Gastroesophageal sphincter (tissue), 4 donors: Measurements from ENCODE around the gene THAP4. TPM values are rescaled to one million over a fixed set of nuclear protein-coding genes. Genes with fewer than 3 reads are reported as not detected.

Experiments
- ATAC-seq: fragments of 150-250 bp; one replicate; pipeline ENCODE4 v1.9.1; 2016; ENCODE audit warnings: mild to moderate bottlenecking, moderate library complexity
- H3K27ac ChIP-seq, 4 donors: fragments of 200-600 bp; sonication (generic) in 3 of 4; 1 replicate in 3 of 4; 2 replicates in 1 of 4; pipeline ENCODE4 v1.5.1; 2016 to 2019
- H3K27me3 ChIP-seq: fragments of 200-600 bp; sonication (generic); one replicate; pipeline ENCODE4 v1.5.1; 2019
- H3K36me3 ChIP-seq, 2 donors: fragments of 200-600 bp; sonication (generic); one replicate each; pipeline ENCODE4 v1.5.1; 2019; ENCODE audit warnings: control low read depth in 1 of 2
- H3K4me1 ChIP-seq, 3 donors: fragments of 200-600 bp; sonication (generic); 1 replicate in 2 of 3; 2 replicates in 1 of 3; pipeline ENCODE4 v1.5.1; 2016 to 2019; ENCODE audit warnings: control low read depth in 2 of 3
- H3K4me3 ChIP-seq, 2 donors: fragments of 200-600 bp; sonication (generic); one replicate each; pipeline ENCODE4 v1.5.1; 2019; ENCODE audit warnings: mild to moderate bottlenecking in 1 of 2, moderate library complexity in 1 of 2
- H3K9me3 ChIP-seq, 3 donors: fragments of 200-600 bp; sonication (generic); one replicate each; pipeline ENCODE4 v1.5.1; 2017 to 2019; ENCODE audit warnings: control low read depth in 2 of 3
- CTCF ChIP-seq, 4 experiments: fragments of 200-600 bp in 2 of 4; fragments of 450-650 bp in 2 of 4; sonication (generic) in 1 of 4; IDR thresholded peaks; one replicate each; pipeline ENCODE4 v1.5.1; 2017 to 2019; ENCODE audit warnings: antibody characterized with exemption in 4 of 4, mild to moderate bottlenecking in 2 of 4, moderate library complexity in 2 of 4
- EP300 ChIP-seq: sonication (generic); formaldehyde crosslinking; IDR thresholded peaks from one replicate; pipeline ENCODE4 v1.6.1; 2017; ENCODE audit warnings: antibody characterized with exemption, mild to moderate bottlenecking
- POLR2A ChIP-seq, 2 donors: fragments of 450-650 bp; IDR thresholded peaks; one replicate each; pipeline ENCODE4 v1.6.1; 2017; ENCODE audit warnings: antibody characterized with exemption in 2 of 2, mild to moderate bottlenecking in 2 of 2, moderate library complexity in 1 of 2
- POLR2AphosphoS5 ChIP-seq: sonication (generic); formaldehyde crosslinking; IDR thresholded peaks from one replicate; pipeline ENCODE4 v1.6.1; 2017; ENCODE audit warnings: antibody characterized with exemption
- WGBS, 2 donors: methylation state at CpG; one replicate each; pipeline ENCODE4 v1.1.5; 2018; ENCODE audit warnings: low coverage in 1 of 2; 5-methylcytosine and 5-hydroxymethylcytosine counted together
- total RNA-seq, 4 donors: library from RNA; depleted of rRNA; stranded (reverse); fragments of >200 nt; gene quantifications; one replicate each; pipeline ENCODE4 v1.1.0, GENCODE V29; 2016

THAP4 gene
- 10 to 100 TPM; 36.0 to 68.4 (median 43.0) TPM for total RNA-seq

GRCh38 chr2:241637018-241637794 lies at the start of gene THAP4, which contains the start of gene ATG4B:
THAP4 (minus strand) TSS chr2:241637158; CDS start chr2:241637017, 141 bp downstream.
ATG4B (plus strand) TSS chr2:241637693; CDS start chr2:241637715, 22 bp downstream.
- peak; percentile 87 for ATAC-seq
- H3K27me3 ChIP-seq, result no peaks in the 10 kb centered on the region

GRCh38 chr2:241686324-241686649 lies 49.3 kb upstream of the THAP4 start:
- H3K27ac ChIP-seq, result peak overlapping the region; percentile 19 to 97 (median 90)
- H3K36me3 ChIP-seq, result peaks cover 0 to 24% of the 10 kb centered on the region in 2 donors
- peak; percentile 1 for ATAC-seq
- no peaks in the 10 kb centered on the region for H3K27me3 ChIP-seq
- H3K4me3 ChIP-seq, result peak overlapping the region; percentile 79 to 93
- no peak for TF ChIP-seq POLR2A (IDR thresholded peaks at IDR 0.05)
- TF ChIP-seq EP300, result no peak
- no peak for TF ChIP-seq CTCF (IDR thresholded peaks at IDR 0.05)
- peaks cover 0 to 49% (median 15%) of the 10 kb centered on the region in 3 donors for H3K4me1 ChIP-seq
- H3K9me3 ChIP-seq, result no peaks in the 10 kb centered on the region
- 0% methylated on average over 1 to 28 of the region's 37 CpGs for WGBS, 2 donors

More at GRCh38 chr2:241637018-241637794, at the start of gene THAP4, which contains the start of gene ATG4B:
- peaks cover 10 to 79% (median 34%) of the 10 kb centered on the region in 3 donors for H3K4me1 ChIP-seq
- 0% methylated on average over 11 of the region's 123 CpGs; no CpG with 5 or more reads in 1 of the 2 donors for WGBS, 2 donors
- no peaks in the 10 kb centered on the region for H3K9me3 ChIP-seq
- peaks cover 0 to 19% of the 10 kb centered on the region in 2 donors for H3K36me3 ChIP-seq
- peak within 1 kb of the TSS; percentile 86 to 99 (median 99) for H3K27ac ChIP-seq
- no peak for TF ChIP-seq EP300
- TF ChIP-seq POLR2AphosphoS5, result peak; percentile 95
- peak in 1 of 4 experiments; percentile 11 for TF ChIP-seq CTCF (IDR thresholded peaks at IDR 0.05)
- TF ChIP-seq POLR2A (IDR thresholded peaks at IDR 0.05), result peak; percentile 74 to 83
- H3K4me3 ChIP-seq, result peak within 1 kb of the TSS; percentile 71 to 98

- no peak overlapping the region for H3K4me3 ChIP-seq
- peak; percentile 85 for ATAC-seq
- peaks cover 0 to 57% of the 10 kb centered on the region in 2 donors for H3K36me3 ChIP-seq
- H3K27ac ChIP-seq, result peak overlapping the region in 2 of 4 donors; percentile 42 to 45
- no peaks in the 10 kb centered on the region for H3K9me3 ChIP-seq
- 51% methylated on average over 8 to 13 of the region's 14 CpGs for WGBS, 2 donors
- peaks cover 0 to 22% (median 7%) of the 10 kb centered on the region in 3 donors for H3K4me1 ChIP-seq
- TF ChIP-seq POLR2AphosphoS5 (peak; percentile 37), POLR2A (IDR thresholded peaks at IDR 0.05) (no peak), CTCF (IDR thresholded peaks at IDR 0.05) (no peak), EP300 (no peak)
- H3K27me3 ChIP-seq, result no peaks in the 10 kb centered on the region
These were observed 44.1 kb upstream of the THAP4 start for GRCh38 chr2:241680827-241681599.

- H3K4me3 ChIP-seq, result no peak overlapping the region
- H3K9me3 ChIP-seq, result no peaks in the 10 kb centered on the region
- H3K36me3 ChIP-seq, result peaks cover 0 to 64% of the 10 kb centered on the region in 2 donors
- 90 to 92% methylated on average over 9 of the region's 12 CpGs for WGBS, 2 donors
- no peaks in the 10 kb centered on the region for H3K27me3 ChIP-seq
- H3K27ac ChIP-seq, result no peak overlapping the region
- no peak for ATAC-seq
- TF ChIP-seq EP300, result no peak
- TF ChIP-seq CTCF (IDR thresholded peaks at IDR 0.05), result no peak
- TF ChIP-seq POLR2AphosphoS5, result no peak
- no peak for TF ChIP-seq POLR2A (IDR thresholded peaks at IDR 0.05)
- peaks cover 0 to 12% (median 5%) of the 10 kb centered on the region in 3 donors for H3K4me1 ChIP-seq
These were observed 43.1 kb upstream of the THAP4 start for GRCh38 chr2:241680044-241680443.
